ENCODE results near the gene FAM117B.

- no peak for TF ChIP-seq CTCF (IDR thresholded peaks at IDR 0.05; ENCODE audit: insufficient read depth, low read length)
- no peak for TF ChIP-seq GABPA (IDR thresholded peaks at IDR 0.05; ENCODE audit: low read depth)
Observed at GRCh38 chr2:202671317-202672035, 36.7 kb downstream of the FAM117B start.
